Measurements from ENCODE around the gene NFKB2. TPM values are rescaled to one million over a fixed set of nuclear protein-coding genes. Genes with fewer than 3 reads are reported as not detected.

NFKB2 gene
- total and polyA plus RNA-seq, 2 donors (not counting 1 experiment from before 2014, with no cell fraction given) = 255 to 398 TPM

DNA sequence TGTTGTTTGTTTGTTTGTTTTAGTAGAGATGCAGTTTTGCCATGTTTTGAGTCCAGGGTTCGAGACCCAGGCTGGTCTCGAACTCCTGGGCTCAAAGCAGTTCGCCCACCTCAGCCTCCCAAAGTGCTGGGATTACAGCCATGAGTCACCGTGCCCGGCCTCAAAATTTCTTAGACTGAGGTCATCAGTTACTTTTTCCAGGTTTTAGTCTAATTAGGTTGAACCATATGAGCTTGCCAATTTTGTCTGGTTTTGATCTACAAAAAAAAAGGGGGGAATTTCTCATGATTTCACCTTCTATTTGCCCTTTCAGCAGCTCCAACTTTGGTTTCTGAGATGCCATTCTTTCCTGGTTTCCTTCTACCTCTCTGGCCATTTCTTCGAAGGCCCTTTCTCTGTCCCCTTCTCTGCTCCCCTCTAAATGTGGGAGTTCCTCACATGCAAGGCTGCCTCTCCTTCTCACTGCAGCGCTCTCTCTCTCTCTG, 31.3 kb downstream of the NFKB2 start:
- Histone ChIP-seq H3K9ac (ENCODE audit: low read length) (no peak overlapping the region), H3K36me3 (replicated peaks in 1 of 2; ENCODE audit: control extremely low read depth in 1 of 2, control insufficient read depth in 1 of 2, extremely low read depth in 1 of 2, insufficient read depth in 2 of 2, low read length in 1 of 2) (peaks cover 0 to 14% of the 10 kb centered on the region in 2 experiments), H3K4me2 (replicated peaks; ENCODE audit: low read depth, low read length, poor library complexity, severe bottlenecking) (no peak overlapping the region), H3K79me2 (ENCODE audit: control insufficient read depth, insufficient read depth, low read length) (peaks cover 5% of the 10 kb centered on the region), H3K4me3 (ENCODE audit: control extremely low read depth in 1 of 5, extremely low read depth in 1 of 5, insufficient read depth in 1 of 5, low read depth in 2 of 5, low read length in 4 of 5) (no peak overlapping the region), H3K27me3 (replicated peaks in 1 of 4; ENCODE audit: control extremely low read depth in 1 of 4, control insufficient read depth in 3 of 4, insufficient read depth in 4 of 4, low read length in 3 of 4) (no peaks in the 10 kb centered on the region), H2AFZ (ENCODE audit: insufficient read depth, low read depth, low read length, poor library complexity, severe bottlenecking) (no peak overlapping the region), H3K9me3 (ENCODE audit: control extremely low read depth in 1 of 3, control insufficient read depth in 2 of 3, insufficient read depth in 1 of 3, low read length in 2 of 3) (no peaks in the 10 kb centered on the region), H4K20me1 (ENCODE audit: control insufficient read depth, insufficient read depth, low read length, poor library complexity, severe bottlenecking) (peaks cover 11% of the 10 kb centered on the region), H3K4me1 (ENCODE audit: control insufficient read depth in 2 of 2, insufficient read depth in 2 of 2, low read length in 2 of 2) (peaks cover 17 to 19% of the 10 kb centered on the region in 2 donors), H3K27ac (ENCODE audit: low read length in 2 of 2) (no peak overlapping the region)
- no peaks in the 10 kb centered on the region for H3K9me3 Mint-ChIP-seq (ENCODE audit: insufficient read depth)
- CTCF ChIA-PET = interaction anchor here (0.5 to 1.7 kb wide), 5 partner anchors 12 to 159 kb away, joined by 3 to 4 read pairs (median 3); no protein-coding TSS in a partner anchor
- TF ChIP-seq, protein P1, sequence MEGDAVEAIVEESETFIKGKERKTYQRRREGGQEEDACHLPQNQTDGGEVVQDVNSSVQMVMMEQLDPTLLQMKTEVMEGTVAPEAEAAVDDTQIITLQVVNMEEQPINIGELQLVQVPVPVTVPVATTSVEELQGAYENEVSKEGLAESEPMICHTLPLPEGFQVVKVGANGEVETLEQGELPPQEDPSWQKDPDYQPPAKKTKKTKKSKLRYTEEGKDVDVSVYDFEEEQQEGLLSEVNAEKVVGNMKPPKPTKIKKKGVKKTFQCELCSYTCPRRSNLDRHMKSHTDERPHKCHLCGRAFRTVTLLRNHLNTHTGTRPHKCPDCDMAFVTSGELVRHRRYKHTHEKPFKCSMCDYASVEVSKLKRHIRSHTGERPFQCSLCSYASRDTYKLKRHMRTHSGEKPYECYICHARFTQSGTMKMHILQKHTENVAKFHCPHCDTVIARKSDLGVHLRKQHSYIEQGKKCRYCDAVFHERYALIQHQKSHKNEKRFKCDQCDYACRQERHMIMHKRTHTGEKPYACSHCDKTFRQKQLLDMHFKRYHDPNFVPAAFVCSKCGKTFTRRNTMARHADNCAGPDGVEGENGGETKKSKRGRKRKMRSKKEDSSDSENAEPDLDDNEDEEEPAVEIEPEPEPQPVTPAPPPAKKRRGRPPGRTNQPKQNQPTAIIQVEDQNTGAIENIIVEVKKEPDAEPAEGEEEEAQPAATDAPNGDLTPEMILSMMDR (IDR thresholded peaks at IDR 0.05) = no peak
- TF ChIP-seq EZH2 (IDR thresholded peaks at IDR 0.05; ENCODE audit: borderline replicate concordance, insufficient read depth, low read depth, low read length, poor library complexity, severe bottlenecking) = no peak
- H3K27me3 Mint-ChIP-seq = no peaks in the 10 kb centered on the region
- ATAC-seq (ENCODE audit: low read depth) (no peak), DNase-seq (no peak)
- 96% methylated on average over 7 of the region's 7 CpGs for WGBS (ENCODE audit: insufficient coverage)
- peaks cover 17% of the 10 kb centered on the region for H3K4me1 Mint-ChIP-seq
- intact Hi-C loops (cut with micrococcal nuclease) = no loop called here
- no peak overlapping the region for H3K27ac Mint-ChIP-seq
- no peak overlapping the region for H3K4me3 Mint-ChIP-seq
- POLR2A ChIA-PET = no interaction called here

- Mint-ChIP-seq H3K27ac (no peak overlapping the region), H3K27me3 (no peaks in the 10 kb centered on the region), H3K4me3 (no peak overlapping the region), H3K4me1 (peaks cover 19% of the 10 kb centered on the region), H3K9me3 (ENCODE audit: insufficient read depth) (no peaks in the 10 kb centered on the region)
- H3K79me2 ChIP-seq (ENCODE audit: control insufficient read depth, insufficient read depth, low read length) = peaks cover 11% of the 10 kb centered on the region
- peaks cover 17 to 25% of the 10 kb centered on the region in 2 donors for H3K4me1 ChIP-seq (ENCODE audit: control insufficient read depth in 2 of 2, insufficient read depth in 2 of 2, low read length in 2 of 2)
- 94% methylated on average over 7 of the region's 8 CpGs for WGBS (ENCODE audit: insufficient coverage)
- no peaks in the 10 kb centered on the region for H4K20me1 ChIP-seq (ENCODE audit: control insufficient read depth, insufficient read depth, low read length, poor library complexity, severe bottlenecking)
- no peaks in the 10 kb centered on the region for H3K27me3 ChIP-seq (replicated peaks in 1 of 4; ENCODE audit: control extremely low read depth in 1 of 4, control insufficient read depth in 3 of 4, insufficient read depth in 4 of 4, low read length in 3 of 4)
- CTCF ChIA-PET = interaction anchor here (1.3 kb wide), 1 partner anchor 30 kb away, joined by 3 read pairs; no protein-coding TSS in a partner anchor
- peaks cover 0 to 4% of the 10 kb centered on the region in 2 experiments for H3K36me3 ChIP-seq (replicated peaks in 1 of 2; ENCODE audit: control extremely low read depth in 1 of 2, control insufficient read depth in 1 of 2, extremely low read depth in 1 of 2, insufficient read depth in 2 of 2, low read length in 1 of 2)
- H2AFZ ChIP-seq (ENCODE audit: insufficient read depth, low read depth, low read length, poor library complexity, severe bottlenecking) = no peak overlapping the region
- no peaks in the 10 kb centered on the region for H3K9me3 ChIP-seq (ENCODE audit: control extremely low read depth in 1 of 3, control insufficient read depth in 2 of 3, insufficient read depth in 1 of 3, low read length in 2 of 3)
- ATAC-seq (ENCODE audit: low read depth) (no peak), DNase-seq (no peak)
- intact Hi-C loops (cut with micrococcal nuclease) = no loop called here
- no peak for TF ChIP-seq EZH2 (IDR thresholded peaks at IDR 0.05; ENCODE audit: borderline replicate concordance, insufficient read depth, low read depth, low read length, poor library complexity, severe bottlenecking)
- TF ChIP-seq, protein P1 (IDR thresholded peaks at IDR 0.05) = no peak
- H3K27ac ChIP-seq (ENCODE audit: low read length in 2 of 2) = no peak overlapping the region
- no peak overlapping the region for H3K4me3 ChIP-seq (ENCODE audit: control extremely low read depth in 1 of 5, extremely low read depth in 1 of 5, insufficient read depth in 1 of 5, low read depth in 2 of 5, low read length in 4 of 5)
- H3K4me2 ChIP-seq (replicated peaks; ENCODE audit: low read depth, low read length, poor library complexity, severe bottlenecking) = no peak overlapping the region
- H3K9ac ChIP-seq (ENCODE audit: low read length) = no peak overlapping the region
- POLR2A ChIA-PET = no interaction called here
These were observed 34.0 kb downstream of the NFKB2 start for GRCh38 chr10:102429468-102429867.
